Measurements from ENCODE around the gene BCL2L12. TPM values are rescaled to one million over a fixed set of nuclear protein-coding genes. Genes with fewer than 3 reads are reported as not detected.

The BCL2L12 gene
- total and polyA plus RNA-seq, 2 of the 13 experiments (the other 11 are each of a cell fraction or from before 2014, with no cell fraction given), result 26.8 to 40.8 TPM

GRCh38 chr19:49676136-49676783 lies 10.5 kb downstream of the BCL2L12 start (continued):
- TF ChIP-seq ZNF30 (CRISPR knock-in tag; IDR thresholded peaks at IDR 0.05) (no peak), RXRA (CRISPR knock-in tag; IDR thresholded peaks at IDR 0.05) (no peak), ZNF317 (CRISPR knock-in tag; IDR thresholded peaks at IDR 0.05) (no peak), ZNF563 (CRISPR knock-in tag; IDR thresholded peaks at IDR 0.05) (no peak), ZC3H13 (CRISPR knock-in tag; IDR thresholded peaks at IDR 0.05) (no peak), MTA1 (CRISPR knock-in tag; IDR thresholded peaks at IDR 0.05; ENCODE audit: borderline replicate concordance) (no peak), ZNF776 (CRISPR knock-in tag; IDR thresholded peaks at IDR 0.05) (no peak), ARNTL (CRISPR knock-in tag; IDR thresholded peaks at IDR 0.05) (peak; percentile 73; the same call in 1 of the 2 replicates), ZNF142 (CRISPR knock-in tag; IDR thresholded peaks at IDR 0.05) (no peak), ZNF354B (CRISPR knock-in tag; IDR thresholded peaks at IDR 0.05) (0 out of 2 replicates have a peak, but pooled peaks have one; percentile 38), FOXK1 (CRISPR knock-in tag; IDR thresholded peaks at IDR 0.05; ENCODE audit: borderline replicate concordance, low read depth) (no peak), FOXA3 (CRISPR knock-in tag; IDR thresholded peaks at IDR 0.05) (no peak), ZNF124 (CRISPR knock-in tag; IDR thresholded peaks at IDR 0.05) (no peak), EP300 (IDR thresholded peaks at IDR 0.05; ENCODE audit: low read depth in 2 of 2, low read length in 2 of 2) (no peak), EP300 (CRISPR knock-in tag; IDR thresholded peaks at IDR 0.05; ENCODE audit: borderline replicate concordance) (no peak), PLRG1 (conservative IDR thresholded peaks at IDR 0.05) (no peak), ETV6 (CRISPR knock-in tag; conservative IDR thresholded peaks at IDR 0.05) (no peak), ZNF530 (CRISPR knock-in tag; IDR thresholded peaks at IDR 0.05; ENCODE audit: low read depth) (no peak), NFKBIZ (CRISPR knock-in tag; IDR thresholded peaks at IDR 0.05) (no peak), ZNF614 (CRISPR knock-in tag; IDR thresholded peaks at IDR 0.05; ENCODE audit: borderline replicate concordance) (no peak; the same call in 1 of the 2 replicates), RCOR2 (CRISPR knock-in tag; IDR thresholded peaks at IDR 0.05) (peak; percentile 82), MEIS2 (CRISPR knock-in tag; IDR thresholded peaks at IDR 0.05) (no peak), MED13 (CRISPR knock-in tag; IDR thresholded peaks at IDR 0.05) (no peak), AGO2 (optimal IDR thresholded peaks at IDR 0.05; ENCODE audit: low read depth, low read length) (no peak), FOXJ3 (CRISPR knock-in tag; IDR thresholded peaks at IDR 0.05; ENCODE audit: borderline replicate concordance) (no peak), HNRNPL (IDR thresholded peaks at IDR 0.05; ENCODE audit: low read depth, low read length) (no peak)
- TF ChIP-seq, protein P1, sequence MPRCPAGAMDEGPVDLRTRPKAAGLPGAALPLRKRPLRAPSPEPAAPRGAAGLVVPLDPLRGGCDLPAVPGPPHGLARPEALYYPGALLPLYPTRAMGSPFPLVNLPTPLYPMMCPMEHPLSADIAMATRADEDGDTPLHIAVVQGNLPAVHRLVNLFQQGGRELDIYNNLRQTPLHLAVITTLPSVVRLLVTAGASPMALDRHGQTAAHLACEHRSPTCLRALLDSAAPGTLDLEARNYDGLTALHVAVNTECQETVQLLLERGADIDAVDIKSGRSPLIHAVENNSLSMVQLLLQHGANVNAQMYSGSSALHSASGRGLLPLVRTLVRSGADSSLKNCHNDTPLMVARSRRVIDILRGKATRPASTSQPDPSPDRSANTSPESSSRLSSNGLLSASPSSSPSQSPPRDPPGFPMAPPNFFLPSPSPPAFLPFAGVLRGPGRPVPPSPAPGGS (CRISPR knock-in tag; IDR thresholded peaks at IDR 0.05), result no peak

All from HepG2 (cell line).